ENCODE data around the gene WNT3.
A peak's percentile ranks its signal among the peaks of the same experiment; 100 is the strongest.

The WNT3 gene

GRCh38 chr17:46837521-46837920, 19.0 kb upstream of the WNT3 start:
- no peak for FAIRE-seq

GRCh38 chr17:46836500-46836899, 18.0 kb upstream of the WNT3 start:
- FAIRE-seq (no peak), DNase-seq (ENCODE audit: low spot score) (no peak)

More at GRCh38 chr17:46837521-46837920, 19.0 kb upstream of the WNT3 start:
- DNase-seq (ENCODE audit: low spot score) = no peak

DNA sequence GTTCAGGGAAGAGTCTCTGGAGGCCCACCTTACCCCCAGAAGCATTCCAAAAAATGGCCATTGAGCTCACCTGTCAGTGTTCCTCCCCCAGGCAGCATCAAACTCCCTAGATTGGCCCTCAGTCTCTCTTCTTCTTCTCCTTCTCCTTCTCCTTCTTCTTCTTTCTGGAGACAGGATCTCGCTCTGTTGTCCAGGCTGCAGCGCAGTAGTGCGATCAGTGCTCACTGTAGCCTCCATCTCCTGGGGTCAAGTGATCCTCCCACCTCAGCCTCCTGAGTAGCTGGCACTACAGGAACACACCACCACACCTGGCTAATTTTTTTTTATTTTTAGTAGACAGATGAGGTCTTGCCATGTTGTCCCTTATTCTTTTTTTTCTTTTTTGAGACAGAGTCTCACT, 16.4 kb upstream of the WNT3 start:
- no peak for DNase-seq (ENCODE audit: low spot score)
- no peak for FAIRE-seq

DNA sequence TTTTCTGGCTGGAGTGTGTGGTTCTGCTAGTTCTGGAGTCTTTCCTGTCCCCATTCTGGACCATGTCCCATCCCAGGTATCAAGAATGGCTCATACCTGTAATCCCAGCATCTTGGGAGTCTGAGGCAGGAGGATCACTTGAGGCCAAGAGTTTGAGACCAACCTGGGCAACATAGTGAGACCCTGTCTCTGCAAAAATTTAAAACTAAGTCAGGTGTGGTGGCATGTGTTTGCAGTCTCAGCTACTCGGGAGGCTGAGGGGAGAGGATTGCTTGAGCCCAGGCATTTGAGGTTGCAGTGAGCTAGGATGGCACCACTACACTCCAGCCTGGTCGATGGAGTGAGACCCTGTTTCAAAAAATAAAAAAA, 15.3 kb upstream of the WNT3 start:
- FAIRE-seq (no peak), DNase-seq (ENCODE audit: low spot score) (no peak)

DNA sequence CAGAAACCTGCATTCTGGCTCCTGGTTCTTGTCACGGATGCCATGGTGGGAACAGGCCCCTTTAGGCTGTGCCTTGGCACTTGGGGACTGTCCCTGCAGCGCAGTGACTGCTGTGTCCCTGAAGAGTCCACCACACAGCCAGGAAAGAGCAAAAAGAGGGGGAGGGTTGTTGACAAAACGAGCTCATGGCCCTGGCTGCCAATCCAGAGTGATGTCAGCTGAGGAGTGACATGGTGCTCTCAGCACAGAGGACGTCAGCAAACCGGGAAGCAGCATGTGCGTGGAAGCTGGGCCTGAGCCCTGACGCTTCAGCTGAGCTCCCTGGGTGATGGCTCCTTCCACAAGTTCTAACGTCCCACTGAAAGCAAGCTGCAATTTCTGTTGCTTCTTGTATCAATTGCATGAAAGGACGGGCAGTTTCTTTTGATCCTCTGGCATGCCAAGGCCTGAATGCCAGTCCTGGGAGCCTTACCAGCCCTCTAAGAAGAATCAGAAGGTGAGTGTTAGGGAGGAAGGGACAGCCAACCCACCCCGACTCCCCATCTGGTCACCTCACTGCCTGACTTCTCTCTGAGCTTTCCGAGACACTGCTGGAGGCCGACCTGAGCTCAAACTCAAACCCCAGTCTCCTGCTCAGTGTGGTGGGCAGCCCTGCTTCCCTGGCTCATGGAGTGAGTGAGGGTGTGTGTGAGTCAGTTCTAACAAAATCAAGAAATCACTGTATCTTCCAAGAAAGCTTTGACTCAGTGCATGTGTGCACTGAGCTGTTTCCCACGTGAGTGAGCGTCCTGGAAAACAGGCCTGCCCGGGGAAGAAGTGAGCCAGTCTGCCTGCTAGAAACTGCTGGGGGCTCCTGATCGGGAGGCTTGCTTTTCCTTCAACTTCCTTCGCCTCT, 14.7 kb upstream of the WNT3 start:
- no peak for DNase-seq (ENCODE audit: low spot score)
- no peak for FAIRE-seq

GRCh38 chr17:46832331-46832821, 13.9 kb upstream of the WNT3 start:
- DNase-seq (ENCODE audit: low spot score) (no peak), FAIRE-seq (no peak)

DNA sequence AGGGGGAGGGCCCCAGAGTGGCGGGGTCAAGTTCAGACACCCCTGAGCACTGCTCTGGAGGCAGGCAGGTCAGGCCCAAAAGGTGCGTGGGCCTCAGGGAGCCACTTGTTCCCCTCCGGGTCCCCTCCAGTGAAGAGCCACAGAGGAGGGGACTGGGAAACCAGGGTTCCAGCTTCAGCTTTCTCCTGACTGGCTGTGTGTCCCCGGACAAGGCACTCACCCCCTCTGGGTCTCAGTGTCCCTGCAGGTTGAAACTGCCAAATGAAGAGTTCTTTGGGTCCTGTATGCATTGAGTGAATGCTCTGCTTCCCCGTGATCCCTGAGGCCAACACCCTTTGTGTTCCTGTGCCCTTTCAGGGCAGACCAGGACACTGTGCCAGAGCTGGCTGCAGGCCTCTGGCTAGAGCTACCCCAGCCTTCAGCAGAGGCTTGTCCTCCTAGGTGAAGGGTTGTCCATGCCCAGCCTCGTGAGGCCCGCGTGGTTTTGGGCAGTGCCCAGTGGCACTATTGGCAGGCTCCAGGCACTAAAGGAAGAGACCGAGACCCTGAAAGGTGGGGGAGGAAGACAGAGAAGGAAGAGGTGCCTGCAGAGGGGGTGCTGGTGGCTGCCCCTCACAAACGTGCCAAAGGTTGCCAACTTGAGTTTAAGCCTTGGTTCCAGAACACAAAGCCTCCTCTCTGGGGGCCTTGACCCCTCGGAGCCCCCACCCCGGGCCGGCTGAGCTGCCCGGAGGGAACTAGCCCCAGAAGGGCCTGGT, 13.3 kb upstream of the WNT3 start:
- FAIRE-seq = no peak
- DNase-seq (ENCODE audit: low spot score) = no peak

- no peak for FAIRE-seq
- no peak for DNase-seq (ENCODE audit: low spot score)
Observed at GRCh38 chr17:46827274-46827673, 8.8 kb upstream of the WNT3 start.

DNA sequence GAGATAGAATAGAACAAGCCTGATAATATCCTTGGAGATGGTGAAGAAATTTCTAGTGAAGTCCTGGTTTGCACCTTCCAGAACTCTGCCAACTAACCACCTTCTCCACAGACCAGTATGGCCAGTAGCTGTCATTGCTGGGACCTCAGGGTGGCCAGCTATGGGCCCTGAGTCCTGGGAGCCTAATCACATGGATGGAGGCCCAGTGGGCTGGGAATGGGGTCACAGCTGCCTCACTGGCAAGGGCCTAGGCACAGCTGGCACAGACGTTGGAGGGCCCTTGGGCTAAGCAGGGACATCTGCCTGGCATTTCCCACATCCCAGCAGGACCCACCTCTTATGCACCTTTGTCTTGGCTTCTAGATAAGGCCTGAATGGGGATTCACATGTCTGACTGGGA, 7.6 kb upstream of the WNT3 start:
- DNase-seq (ENCODE audit: low spot score) = no peak
- FAIRE-seq = peak; percentile 53

DNA sequence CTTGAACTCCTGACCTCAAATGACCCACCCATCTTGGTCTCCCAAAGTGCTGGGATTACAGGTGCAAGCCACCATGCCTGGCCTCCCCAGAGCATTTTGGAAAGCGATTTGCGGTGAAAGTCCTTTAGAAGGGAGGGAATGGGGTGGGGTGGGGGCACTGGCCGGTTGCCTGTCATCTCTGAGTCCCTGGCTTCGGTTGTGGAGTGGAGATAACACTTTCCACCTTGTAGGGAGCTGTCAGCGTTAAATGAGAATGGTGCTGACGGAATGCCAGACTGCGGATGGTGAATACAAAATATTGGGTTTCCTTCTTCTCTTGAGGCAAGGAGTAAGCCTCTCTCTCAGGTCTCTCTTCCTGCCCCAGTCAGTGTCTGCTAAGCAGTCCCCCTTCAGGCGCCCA, 5.2 kb upstream of the WNT3 start:
- DNase-seq (ENCODE audit: low spot score) (no peak), FAIRE-seq (no peak)

DNA sequence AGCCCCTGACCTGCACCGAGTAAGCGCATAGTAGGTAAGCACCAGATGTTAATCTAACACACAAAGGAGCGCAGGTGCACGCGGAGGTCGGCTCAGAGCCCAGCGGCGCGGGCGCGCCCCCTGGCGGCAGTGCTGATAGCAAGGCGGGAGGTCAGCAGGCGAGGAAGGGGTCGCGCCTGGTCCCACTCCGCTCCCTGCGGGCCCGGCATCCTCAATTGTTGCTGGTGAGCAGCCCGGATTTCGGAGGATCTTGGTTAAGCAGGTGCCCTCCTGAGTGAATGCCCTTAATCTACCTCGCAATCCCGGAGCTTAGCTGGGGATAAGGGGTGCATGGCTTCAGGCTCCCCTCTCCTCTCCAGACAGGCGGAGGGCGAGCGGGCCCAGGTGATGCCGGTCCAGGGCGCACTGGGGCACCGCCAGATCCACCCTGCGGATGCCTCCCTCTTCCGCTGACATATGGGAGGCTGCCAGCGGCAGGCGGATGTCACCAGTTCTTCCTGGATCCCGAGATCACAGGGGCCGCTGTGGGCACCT, 4.0 kb upstream of the WNT3 start:
- no peak for FAIRE-seq
- DNase-seq (ENCODE audit: low spot score) = no peak

DNA sequence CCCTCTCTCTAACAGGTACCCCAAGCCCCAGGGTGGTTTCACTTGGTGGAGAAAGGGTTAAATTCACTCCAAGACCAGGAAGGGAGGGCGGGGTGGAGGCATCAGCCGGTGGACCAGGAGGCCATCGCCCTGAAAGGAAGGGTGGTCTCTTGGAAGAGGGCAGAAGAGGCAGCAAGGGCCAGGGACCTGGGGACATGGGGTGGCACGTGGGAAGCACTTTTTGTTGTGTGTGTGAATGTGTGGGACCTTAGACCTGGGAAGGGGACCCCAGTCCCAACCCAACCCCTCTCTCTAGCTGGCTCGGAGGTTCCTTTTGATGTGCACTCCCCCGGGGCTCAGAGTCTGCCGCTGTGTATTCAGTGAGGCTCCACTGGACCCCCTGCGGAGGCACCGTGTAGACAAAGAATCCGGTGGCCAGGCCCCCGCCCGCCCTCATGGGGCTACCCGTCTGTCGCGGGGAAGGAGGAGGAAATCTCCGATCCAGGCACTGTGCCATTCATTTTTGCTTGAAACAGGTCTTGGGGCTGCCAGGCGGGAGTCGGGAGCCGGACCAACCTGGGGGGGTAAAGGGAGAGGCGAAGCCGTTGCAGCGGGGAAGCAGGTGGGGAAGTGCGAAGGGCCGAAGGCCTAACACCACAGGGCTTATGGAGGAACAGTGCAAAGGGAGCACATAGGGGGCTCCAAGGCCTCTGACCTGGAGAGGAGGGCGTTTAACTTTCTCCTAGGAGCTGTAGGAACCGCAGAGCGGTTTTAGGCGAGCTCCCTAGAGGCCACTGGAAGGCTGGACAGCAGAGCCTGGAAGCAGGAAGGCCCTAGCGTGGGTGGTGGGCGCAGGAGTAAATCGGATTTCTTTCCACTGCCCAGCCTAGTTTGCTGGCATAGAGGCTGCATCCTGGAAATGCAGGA, 3.2 kb upstream of the WNT3 start:
- FAIRE-seq = no peak
- DNase-seq (ENCODE audit: low spot score) = no peak

- DNase-seq (ENCODE audit: low spot score) (no peak), FAIRE-seq (no peak)
Observed at GRCh38 chr17:46820592-46821450, 2.3 kb upstream of the WNT3 start.

DNA sequence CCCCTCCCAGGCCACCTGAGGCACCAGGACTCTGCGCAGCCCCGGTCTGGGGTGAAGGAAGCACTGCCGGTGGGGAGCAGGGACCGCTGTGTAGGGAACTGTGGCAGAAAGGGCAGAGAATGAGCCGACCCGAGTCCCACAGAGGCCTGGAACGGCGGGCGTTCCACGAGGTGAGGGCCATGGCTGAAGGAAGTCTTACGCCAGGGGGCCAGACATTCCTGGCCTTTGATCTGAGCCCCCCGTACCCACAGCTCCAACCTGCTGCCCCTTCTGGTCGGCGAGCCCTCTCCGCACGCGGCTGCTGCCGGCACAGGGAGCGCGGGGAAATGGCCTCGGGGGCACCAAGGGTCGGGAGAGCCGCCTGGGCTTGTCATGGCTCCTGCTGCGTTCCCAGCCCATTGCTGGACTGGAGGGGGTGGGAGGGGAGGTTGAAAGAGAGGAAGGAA, 1.4 kb upstream of the WNT3 start:
- DNase-seq (ENCODE audit: low spot score) (no peak), FAIRE-seq (no peak)

GRCh38 chr17:46818929-46819859, 702 bp upstream of the WNT3 start:
- DNase-seq (ENCODE audit: low spot score) (no peak), FAIRE-seq (no peak)

DNA sequence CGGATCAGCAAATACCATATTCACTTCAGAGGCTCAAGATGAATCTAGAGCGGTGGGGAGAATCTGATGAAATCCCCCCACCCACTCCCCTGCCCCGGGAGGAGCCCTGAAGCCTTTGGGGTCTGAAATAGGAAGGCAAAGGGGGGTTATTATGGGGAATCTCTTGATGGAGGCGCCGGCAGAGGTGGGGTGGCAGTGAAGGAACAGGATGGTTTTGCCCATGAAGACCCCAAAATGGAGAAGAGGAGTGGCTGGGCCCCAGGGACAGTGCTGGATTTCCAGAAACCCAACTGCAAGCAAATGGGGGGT, 637 bp downstream of the WNT3 start:
- DNase-seq (ENCODE audit: low spot score) (no peak), FAIRE-seq (no peak)

DNA sequence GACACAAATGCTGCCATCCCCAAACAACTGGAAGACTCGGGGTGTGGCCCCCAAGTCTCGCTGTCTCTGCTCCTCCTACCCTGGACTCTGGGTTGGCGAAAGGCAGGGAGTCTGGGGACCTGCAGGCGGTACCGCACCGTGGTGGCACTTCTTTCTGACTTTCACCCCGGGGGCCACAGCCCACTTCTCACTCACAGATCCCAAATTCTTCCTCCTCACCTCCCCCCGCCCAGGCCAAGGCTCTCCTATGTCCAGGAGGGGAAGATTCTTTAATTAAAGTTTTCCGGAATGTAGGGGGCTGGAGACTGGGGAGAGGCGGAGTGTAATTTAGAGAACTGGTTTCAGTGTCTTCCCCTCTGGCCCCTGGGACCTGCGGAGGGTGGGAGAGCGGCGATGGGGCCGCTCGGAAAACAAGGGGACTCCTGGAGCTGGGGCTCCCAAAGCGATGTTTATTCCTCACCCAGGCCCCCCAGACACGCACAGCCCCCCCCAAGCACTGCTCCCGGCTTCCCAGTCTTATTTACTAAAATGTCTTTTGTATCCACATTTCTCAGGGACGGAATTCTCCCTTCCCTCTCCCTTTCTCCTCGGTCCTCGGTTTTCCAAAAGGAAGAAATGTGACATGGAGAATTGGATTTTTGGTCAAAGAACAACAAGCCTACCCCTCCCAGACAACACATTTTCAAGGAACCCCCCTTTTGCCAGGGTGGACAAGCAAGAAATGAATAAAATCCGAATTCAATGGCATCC, 1.2 kb downstream of the WNT3 start:
- DNase-seq (ENCODE audit: low spot score) = no peak
- no peak for FAIRE-seq

GRCh38 chr17:46815474-46816353, 2.8 kb downstream of the WNT3 start:
- FAIRE-seq (peak; percentile 40), DNase-seq (ENCODE audit: low spot score) (no peak)

All from urothelium cell line (cell line).